Measurements from ENCODE around the gene SHCBP1. TPM values are rescaled to one million over a fixed set of nuclear protein-coding genes. Genes with fewer than 3 reads are reported as not detected.

The SHCBP1 gene
- total RNA-seq, 2 donors from 2014 or later = 0.37 to 0.47 TPM

- Histone ChIP-seq H3K27ac (no peak overlapping the region), H3K36me3 (no peaks in the 10 kb centered on the region), H3K4me1 (no peaks in the 10 kb centered on the region), H3K27me3 (no peaks in the 10 kb centered on the region), H3K4me3 (no peak overlapping the region), H3K9me3 (no peaks in the 10 kb centered on the region)
- TF ChIP-seq CTCF (IDR thresholded peaks at IDR 0.05) = no peak
- no peak for DNase-seq (ENCODE audit: low spot score)
These were observed 47.4 kb downstream of the SHCBP1 start for GRCh38 chr16:46573834-46574159.

- no peak for DNase-seq (ENCODE audit: low spot score)
- Histone ChIP-seq H3K4me1 (no peaks in the 10 kb centered on the region), H3K4me3 (no peak overlapping the region), H3K27ac (no peak overlapping the region), H3K27me3 (no peaks in the 10 kb centered on the region), H3K36me3 (no peaks in the 10 kb centered on the region), H3K9me3 (no peaks in the 10 kb centered on the region)
- TF ChIP-seq CTCF (IDR thresholded peaks at IDR 0.05) = no peak
These were observed 48.0 kb downstream of the SHCBP1 start for GRCh38 chr16:46573008-46573833.

GRCh38 chr16:46569231-46569735, 51.9 kb downstream of the SHCBP1 start:
- Histone ChIP-seq H3K4me1 (no peaks in the 10 kb centered on the region), H3K27me3 (no peaks in the 10 kb centered on the region), H3K9me3 (no peaks in the 10 kb centered on the region), H3K27ac (no peak overlapping the region), H3K4me3 (no peak overlapping the region), H3K36me3 (no peaks in the 10 kb centered on the region)
- no peak for DNase-seq (ENCODE audit: low spot score)
- no peak for TF ChIP-seq CTCF (IDR thresholded peaks at IDR 0.05)

GRCh38 chr16:46568472-46569230, 52.5 kb downstream of the SHCBP1 start:
- Histone ChIP-seq H3K4me3 (no peak overlapping the region), H3K9me3 (no peaks in the 10 kb centered on the region), H3K4me1 (no peaks in the 10 kb centered on the region), H3K27me3 (no peaks in the 10 kb centered on the region), H3K27ac (no peak overlapping the region), H3K36me3 (no peaks in the 10 kb centered on the region)
- no peak for DNase-seq (ENCODE audit: low spot score)
- TF ChIP-seq CTCF (IDR thresholded peaks at IDR 0.05) = no peak

GRCh38 chr16:46562979-46563378, 58.2 kb downstream of the SHCBP1 start:
- Histone ChIP-seq H3K4me3 (no peak overlapping the region), H3K36me3 (no peaks in the 10 kb centered on the region), H3K27me3 (no peaks in the 10 kb centered on the region), H3K4me1 (no peaks in the 10 kb centered on the region), H3K9me3 (no peaks in the 10 kb centered on the region), H3K27ac (no peak overlapping the region)
- no peak for DNase-seq (ENCODE audit: low spot score)
- TF ChIP-seq CTCF (IDR thresholded peaks at IDR 0.05) = no peak

All from right atrium auricular region (tissue), 2 donors.